Stimulated activated CD8-positive, alpha-beta memory T cell treated with anti-CD3 and anti-CD28 coated beads, Interleukin-15, amount 100 ng/mL, for 4 hours (primary cell): ENCODE results near the gene RALGAPA2.

Source experiments
- DNase-seq, 2 donors: peaks; one replicate each; pipeline ENCODE4 v3.0.0-alpha.2; 2020; ENCODE audit warnings: low read depth in 2 of 2

Gene RALGAPA2

DNA sequence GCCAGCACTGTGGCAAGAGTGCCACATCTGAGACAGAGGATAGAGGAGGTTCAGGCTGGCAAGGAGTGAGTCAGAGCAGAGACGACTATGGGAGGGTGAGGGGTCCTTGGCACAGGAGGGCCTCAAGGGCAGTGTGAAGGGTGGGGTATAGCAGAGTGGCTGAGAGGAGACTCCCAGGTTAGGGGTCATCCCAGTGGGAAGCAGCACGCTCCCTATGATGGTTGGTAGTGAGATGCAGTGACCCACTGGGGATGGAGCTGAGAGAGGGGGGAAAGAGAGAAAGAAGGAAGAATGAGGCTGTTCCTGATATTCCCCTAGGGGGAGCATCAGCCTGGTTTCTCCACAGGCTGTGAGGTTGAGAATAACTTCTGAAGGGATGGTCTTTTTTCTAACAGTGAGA is 247.2 kb downstream of the RALGAPA2 start:
- DNase-seq, result no peak

DNA sequence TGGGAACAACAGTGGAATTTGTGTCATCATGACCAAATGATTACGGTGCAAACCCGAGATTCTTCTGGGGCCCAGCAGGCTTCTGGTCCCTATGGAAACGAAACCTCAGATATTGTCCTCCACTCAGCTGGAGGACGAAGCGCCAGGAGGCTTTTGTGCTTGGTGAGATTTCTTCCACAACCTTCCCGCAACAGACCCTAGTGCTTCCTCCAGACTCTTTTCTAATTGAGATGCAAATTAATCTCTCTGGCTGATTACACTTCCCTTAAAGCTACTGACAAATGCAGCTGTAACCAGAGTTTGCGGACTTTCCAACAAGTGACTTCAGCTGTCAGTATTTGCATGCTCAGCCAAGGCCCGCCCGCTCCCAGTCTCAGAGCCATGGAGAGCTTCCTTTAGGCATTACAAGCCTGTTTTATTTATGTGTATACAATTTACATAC is 248.5 kb downstream of the RALGAPA2 start:
- DNase-seq, result no peak

DNA sequence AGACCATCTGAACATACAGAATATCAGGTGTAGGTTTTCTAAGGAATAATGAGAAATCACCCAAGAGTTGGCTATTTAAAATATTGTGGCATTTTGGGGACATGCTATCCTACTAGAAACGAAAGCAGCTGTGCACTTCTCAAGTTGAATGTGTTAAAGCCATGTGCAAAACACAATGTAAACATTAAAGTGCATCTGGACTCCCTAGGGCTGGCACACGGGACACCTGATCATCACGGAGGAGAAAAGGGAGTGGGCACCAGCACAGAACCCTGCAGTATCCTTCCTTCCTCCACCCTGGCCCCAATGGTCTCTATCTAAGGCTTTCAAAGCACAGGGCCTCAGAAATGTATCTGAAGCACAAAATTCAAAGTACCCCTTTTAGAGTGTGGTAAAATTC is 250.3 kb downstream of the RALGAPA2 start:
- DNase-seq, result no peak

DNA sequence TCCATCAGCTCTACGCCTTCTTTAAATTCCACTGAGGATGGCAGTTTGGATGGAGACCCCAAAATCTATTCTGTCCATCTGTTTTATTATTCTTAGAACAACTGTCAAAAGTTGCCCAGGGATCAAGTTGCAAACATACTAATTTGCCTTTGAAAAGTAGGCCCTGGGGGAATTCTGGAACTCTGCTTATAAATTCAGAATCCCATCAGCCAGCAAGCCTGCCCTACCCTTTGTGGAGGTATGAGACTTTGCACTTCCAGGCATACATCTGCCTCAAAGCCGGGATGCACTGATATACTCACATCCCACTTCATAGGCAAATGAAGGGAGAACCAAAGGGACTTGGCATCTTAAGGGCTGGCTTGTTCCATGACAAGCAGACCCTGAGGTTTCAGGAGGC is 250.9 kb downstream of the RALGAPA2 start:
- no peak for DNase-seq

DNA sequence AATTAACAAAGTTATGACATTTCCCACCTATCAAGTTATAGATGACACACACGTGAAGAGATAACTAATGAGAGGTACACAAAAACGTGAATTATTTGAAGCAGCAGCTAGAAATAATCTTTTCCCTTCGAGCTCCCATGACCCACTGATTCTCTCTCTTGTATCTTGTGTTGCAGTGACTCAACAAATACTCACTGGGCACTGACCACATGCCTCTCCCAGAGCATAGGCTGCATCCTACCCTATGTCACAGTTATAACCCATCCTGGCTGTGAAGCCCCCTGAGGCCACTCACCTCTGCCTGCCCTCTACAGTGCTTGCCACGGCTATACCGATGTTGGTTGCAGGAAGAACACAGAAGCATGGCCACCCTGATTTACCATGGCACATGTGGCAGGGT is 252.7 kb downstream of the RALGAPA2 start:
- no peak for DNase-seq

DNA sequence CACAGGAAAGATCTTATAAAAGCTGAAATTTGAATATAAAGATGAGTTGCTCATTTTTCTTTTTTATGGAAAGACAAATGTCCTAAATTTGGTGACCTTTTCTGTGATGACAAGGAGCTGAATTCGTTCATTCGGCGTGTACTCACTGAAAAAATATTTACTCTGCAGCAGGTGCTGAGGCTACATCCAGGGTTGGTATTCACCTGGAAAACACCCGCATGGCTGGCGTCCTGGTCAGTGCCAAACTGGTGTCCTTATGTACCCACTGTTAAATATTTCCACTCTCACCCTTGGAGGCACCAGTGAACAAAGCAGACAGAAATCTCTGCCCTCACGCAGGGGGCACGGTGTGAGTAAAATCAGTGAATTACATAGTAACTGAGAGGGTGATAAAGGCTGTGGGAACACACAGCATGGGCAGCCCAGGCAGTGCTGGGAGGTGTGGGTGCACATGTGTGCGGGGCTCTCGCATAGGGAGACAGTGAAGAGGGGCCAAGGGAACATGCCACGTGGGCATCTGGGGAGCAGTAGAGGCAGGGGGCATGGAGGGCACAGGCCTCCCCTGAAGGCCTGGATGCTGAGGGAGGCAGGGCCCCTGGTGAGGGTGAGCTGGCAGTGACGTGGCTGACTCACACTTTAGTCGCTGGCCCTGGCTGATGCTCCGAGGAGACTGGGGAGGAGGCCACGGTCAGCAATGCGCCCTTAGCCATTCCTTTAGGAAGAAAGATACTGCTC is 254.9 kb downstream of the RALGAPA2 start:
- no peak for DNase-seq

DNA sequence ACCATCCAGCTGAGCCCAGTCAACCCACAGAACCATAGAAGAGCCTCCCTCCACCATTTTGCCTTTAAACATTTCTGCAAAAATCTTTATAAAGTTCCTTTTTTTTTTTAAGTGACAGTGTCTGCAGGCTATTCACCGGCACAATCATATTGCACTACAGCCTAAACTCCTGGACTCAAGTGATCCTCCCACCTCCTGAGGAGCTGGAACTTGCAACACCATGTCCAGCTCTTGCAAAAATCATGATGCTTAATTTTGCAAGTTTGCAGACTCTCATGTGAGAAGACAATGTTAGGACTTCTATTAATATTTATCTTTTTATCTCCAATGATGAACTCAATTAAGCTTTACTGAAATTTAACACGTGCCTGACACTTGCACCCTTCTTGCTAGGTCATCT is 255.7 kb downstream of the RALGAPA2 start:
- no peak for DNase-seq

DNA sequence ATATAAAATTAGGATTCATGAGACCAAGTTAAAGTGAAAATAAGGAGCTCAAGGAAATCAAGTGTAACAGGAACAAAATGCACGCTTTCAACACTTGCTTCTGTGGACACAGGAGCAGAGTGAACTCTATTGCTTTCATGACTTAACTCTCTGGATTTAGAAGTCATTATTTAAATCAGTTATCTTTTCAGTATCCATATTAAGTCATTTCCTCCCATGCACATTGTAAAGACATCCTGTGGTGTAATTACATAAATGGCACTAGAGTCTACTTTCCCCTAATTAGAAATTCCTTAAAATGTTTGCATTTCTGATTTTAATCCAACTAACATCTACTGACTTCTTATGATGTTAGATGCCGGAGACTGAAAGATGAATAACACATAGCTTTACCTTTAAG is 256.5 kb downstream of the RALGAPA2 start:
- DNase-seq, result no peak

DNA sequence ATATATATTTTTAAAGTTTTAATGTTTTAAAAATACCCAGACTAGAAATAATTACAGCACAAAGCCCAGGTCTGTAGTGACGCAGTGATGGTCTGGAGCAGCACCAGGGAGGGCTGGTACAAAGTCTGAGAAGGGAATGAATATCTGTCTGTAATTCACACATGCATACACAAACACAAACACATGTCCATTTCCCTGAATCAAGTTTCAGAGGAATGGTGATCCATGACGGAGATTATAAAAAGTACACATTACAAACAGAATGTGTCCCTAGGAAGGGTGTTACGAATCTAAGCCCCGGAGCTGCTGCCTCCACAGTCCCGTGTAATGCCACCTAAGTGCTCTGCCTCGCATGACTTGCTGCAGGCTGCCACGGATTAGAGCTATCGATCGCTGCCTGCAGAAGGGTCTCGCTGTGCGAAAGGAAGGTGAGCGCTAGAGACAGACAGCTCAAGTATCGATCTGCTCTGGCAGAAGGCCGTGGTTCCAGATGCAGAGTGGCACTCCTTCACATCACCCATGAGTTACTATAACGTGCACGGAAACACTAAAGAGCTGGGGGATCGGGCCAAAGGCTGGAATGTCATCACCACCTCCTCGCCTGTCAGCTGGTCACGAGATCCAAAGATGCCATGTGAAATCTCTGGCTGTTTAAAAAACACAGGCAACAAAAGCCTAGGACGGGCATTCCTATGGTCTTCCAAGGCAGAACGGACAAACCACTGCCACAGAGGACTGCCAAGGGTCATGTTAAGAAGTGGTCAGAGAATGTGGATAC is 257.4 kb downstream of the RALGAPA2 start:
- DNase-seq, result no peak

DNA sequence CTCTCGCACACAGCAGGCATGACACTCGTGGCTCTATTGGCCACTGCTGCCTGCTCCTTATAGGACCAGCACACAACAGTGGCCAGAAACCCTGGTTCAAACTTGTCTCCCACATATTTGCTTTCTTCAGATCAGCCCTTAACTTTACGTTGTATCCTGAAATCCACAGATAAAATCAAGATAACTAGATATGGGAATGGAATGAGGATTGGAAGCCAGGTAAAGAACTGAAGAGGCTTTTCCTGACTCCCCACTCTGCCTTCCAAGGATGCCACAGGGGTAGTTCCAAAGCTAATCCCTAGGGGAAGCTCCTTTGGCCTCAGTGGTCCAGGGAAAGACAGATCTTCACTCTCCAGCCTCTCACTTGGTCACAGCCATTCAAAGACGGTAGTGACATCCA is 258.1 kb downstream of the RALGAPA2 start:
- no peak for DNase-seq

DNA sequence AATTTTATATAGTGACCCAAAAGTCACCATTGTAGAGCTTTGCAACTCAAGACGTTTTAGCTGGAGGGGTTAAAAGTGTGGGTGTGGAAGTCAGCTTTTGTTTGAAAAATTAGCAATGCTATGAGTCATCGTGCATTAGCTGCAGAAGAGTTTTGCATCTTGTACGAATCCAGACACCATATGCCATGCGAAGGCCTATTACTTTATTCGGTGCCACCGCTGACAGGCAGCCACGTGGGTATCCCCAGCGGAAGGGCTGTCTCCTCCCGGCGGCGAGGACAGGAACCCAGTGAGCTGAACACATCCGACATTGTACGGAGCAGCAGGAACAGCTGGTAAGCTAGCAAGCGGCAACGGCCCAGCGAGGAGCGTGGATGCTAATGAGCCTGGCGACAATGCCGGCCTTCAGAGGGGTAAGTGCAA is 260.2 kb downstream of the RALGAPA2 start:
- DNase-seq, result peak; percentile 8 to 11

DNA sequence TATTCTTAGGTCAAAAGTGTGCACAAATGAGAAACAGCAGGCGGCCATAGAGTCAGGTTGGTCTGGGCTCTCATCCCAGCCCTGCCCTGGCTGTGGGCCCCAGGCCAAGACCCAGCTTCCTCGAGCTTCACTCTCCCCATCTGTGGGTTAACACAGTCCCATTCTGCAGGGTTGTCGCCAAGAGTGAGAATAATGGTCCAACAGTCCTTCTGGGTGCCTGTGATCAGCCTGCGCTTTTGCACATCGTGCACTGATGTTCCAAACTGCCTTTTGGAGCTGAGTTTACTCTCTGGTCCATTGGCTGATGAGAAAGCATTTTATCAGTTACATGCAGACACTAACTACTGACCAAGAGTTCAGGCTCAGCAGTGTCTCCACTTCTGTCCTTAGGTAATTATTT is 261.9 kb downstream of the RALGAPA2 start:
- DNase-seq, result no peak

DNA sequence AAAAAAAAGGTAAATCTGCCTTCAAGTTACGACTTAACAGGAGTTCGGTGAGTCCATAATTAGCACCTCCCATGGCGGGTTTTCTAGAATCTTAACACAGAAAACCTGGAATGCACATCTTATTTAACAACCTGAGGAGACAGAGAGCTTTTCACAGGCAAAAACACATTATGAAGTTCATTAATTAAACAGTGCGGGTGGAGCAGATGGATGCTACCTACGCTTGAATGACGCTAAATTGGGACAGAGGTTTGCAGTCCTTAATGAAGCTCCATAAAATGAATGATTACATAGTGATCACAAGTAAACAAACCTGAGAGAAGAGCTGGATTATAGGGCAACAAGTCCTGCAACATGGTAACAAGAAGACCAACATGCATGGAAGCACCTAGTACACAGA is 263.6 kb downstream of the RALGAPA2 start:
- no peak for DNase-seq

DNA sequence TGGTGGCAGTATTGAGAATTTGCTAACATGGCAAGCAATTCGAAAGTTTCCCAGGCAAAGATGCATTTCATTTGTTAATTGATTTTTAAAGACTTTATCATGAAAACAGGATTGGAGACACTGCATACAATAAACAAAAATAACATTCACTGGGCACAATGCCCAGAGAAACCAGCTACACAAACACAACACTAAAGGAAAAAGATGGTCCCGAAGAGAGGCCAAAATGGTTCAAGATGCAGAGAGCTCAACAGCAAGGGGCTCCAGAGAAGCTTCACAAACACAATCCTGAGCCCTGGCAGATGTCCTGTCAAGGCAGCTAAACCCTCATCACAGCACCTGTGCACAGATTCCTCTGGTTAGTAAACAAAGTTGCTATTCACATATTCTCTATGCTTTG is 265.2 kb downstream of the RALGAPA2 start:
- no peak for DNase-seq

DNA sequence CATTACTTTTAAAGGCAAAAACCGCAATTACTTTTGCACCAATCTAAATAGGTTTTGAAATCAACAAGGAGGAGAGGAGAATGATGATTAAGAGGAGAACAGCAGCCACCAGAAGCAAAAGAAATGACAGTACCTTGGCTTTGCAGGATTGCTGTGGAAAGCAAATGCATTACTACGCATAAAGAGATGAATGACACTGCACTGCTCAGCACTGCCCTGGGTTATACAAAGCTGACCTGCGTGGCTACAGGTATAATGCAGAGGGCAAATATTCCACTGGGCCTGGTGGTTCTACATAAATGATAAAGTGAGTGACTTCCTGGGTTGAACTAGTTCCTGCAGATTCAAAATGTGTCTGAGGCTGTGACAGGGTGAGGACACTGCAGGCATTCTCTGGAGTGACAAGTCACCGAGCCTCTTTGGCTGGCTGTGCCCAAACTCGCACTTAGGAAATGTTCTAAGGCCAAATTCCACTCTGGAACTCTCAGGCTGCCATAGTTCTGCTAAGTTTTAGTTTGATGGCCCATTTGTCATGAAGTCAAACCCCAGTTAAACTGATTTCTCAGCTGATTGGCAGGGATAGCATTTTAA is 265.9 kb downstream of the RALGAPA2 start:
- DNase-seq, result no peak

DNA sequence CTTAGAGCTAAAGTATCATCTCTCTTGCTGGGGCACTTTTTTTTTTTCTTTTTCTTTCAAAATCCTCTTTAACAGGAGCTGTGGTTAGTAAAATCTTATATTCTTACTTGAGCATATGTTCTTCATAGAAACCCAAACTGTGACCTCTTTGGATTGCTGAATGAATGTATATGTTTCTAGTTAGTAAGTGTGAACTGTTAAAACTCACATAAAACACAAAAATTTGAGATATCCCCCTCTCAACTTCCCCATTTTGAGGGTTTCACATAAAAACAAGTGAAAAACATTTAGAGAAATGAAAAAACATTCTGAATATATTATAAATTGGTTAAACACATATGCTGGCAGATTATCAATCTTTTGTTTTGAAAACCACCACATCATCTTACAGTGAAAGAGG is 266.4 kb downstream of the RALGAPA2 start:
- no peak for DNase-seq

DNA sequence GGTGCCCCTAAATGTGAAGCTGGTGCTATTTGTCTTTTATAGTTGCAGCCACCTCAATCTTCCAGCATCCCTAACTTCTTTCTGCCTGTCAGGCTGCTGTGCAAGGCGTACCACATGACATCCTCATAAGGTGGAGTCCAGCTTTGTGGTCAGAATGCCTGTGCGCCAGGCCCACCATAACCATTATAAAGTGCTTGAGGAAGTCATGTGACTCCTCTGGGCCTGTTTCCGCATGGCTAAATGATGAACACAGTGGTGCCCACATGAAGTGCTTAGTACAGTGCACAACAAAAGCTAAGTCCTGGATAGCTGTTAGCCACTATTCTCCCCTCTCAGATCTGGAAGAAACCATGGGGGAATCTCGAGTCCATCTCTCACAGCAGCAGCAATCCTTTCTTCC is 268.9 kb downstream of the RALGAPA2 start:
- no peak for DNase-seq

DNA sequence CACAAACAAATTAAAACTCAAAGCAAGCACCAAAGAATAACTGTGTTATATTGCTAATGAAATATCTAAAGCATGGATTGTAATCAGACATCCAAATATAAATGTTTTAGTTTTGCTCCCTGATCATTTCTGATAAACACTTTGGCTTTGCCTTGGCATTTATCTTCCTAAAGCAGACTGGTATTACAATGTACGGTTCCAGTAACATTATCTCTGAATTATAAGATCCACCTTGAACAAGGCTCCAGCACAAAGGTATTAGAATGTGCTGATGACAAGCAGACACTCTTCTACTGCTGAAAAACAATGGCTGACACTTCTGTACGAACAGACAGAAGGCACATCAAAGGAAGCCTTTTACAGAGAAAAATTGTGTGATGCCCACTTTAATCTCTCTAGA is 270.0 kb downstream of the RALGAPA2 start:
- no peak for DNase-seq

DNA sequence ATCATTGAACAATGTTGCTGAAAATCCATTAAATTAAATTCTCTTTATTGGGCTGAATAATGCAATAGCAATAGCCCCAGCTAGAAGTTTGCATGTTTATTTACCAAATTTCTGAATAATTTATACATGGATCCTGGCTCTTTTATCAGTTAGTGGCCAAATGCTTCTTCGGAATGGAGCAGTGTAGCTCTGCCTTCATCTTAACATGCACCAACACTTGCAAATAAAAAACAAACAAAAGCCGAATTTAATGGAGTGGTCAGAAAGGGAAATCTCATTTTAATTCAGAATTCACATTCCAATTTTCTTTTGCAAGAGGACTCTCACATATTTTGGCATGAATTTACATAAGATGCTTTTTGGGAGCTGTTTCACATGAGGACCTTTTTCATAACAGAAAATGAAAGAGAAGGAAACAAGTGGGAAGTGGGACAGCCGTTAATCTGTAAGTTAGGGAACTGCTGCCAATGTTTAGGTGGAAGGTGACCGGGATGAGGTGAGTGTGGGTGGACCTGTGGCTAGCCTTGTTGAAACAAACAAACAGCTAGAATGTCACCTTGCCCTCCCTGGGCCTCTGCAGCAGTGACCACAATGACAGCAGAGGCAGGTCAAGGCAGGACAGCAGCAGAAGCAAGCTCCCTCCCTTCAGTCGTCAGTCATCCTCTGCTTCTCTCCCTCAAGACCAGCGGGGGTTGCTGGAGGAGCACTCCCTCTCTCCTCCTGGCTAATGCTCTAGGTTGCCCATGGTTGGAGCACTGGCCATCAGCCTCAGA is 271.4 kb downstream of the RALGAPA2 start:
- no peak for DNase-seq

DNA sequence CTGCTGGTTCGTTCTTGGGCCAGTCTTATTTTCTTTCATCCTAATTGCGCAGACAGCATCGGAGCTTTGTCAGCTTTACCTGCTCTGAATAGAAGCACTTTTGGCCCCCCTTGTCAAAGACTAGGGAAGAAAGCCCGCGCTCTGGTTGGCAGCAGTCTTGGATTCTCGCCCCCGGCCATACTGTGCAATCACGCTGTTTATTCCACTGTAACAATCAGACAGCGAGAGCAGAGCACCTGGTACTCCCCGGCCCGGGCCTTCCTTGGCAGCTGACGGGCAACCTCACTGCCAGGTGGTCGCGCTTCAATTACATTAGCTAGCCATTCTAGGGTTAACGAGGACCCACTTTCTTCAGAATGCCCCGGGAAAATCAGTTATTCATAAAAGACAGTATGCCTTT is 272.0 kb downstream of the RALGAPA2 start:
- DNase-seq, result no peak

DNA sequence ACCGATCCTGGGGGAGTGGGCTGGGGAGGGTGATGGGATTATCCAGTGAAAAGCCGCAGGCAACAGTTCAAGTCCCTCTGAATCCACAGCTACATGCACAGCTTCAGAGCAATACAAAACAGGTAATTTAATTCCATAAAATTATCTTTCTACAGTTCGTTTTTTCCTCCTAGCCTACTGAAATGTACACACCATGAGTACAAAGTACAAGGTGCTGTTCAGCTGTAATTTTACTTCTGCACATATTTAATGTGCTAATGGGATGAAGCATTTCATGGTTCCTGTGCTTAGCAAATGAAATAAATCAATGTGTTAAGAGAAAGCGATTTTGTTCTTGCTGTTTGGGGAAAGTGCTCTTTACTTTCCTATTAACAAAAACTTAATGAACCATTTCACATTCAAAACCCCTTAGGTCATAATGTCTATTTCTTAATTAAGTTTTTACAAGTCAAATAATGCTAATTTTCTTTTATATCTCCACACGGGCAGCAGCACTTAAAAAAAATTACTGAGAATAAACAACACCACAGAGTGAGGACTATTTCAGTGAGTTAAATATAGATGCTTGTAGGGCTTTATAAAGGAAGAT is 272.7 kb downstream of the RALGAPA2 start:
- DNase-seq, result no peak

DNA sequence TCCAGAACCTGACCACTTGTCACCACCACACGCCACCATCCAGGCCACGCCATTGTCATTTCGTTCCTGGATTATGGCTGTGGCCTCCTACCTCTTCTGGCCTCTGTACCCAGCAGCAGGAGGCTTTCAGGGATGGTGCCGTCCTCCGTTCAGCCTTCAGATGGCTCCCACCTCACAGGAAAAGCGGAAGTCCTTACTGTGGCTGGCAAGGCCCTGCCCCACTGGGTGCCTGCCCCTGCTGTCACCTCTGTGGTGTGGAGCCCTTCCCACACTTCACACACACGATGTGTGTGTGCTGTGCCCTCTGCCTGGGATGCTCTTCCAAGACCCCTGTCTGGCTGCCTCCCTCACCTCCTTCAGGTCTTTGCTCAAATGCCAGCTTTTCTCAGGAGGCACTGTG is 275.1 kb downstream of the RALGAPA2 start:
- DNase-seq, result no peak
